22Rv1 (cell line): Measurements from ENCODE around the gene EDC4.

ENCODE experiments used
- H3K27ac ChIP-seq: fragments of 450-650 bp; 2 replicates; pipeline ENCODE4 v1.5.1; 2017
- ZFX ChIP-seq: fragments of 450-650 bp; IDR thresholded peaks from 2 replicates; pipeline ENCODE4 v1.6.1; 2017; ENCODE audit warnings: antibody characterized with exemption, borderline replicate concordance
- TF ChIP-seq, protein P1 (sequence below): fragments of 450-650 bp; IDR thresholded peaks from 2 replicates; pipeline ENCODE4 v1.5.1; 2017; ENCODE audit warnings: mild to moderate bottlenecking

Gene EDC4

DNA sequence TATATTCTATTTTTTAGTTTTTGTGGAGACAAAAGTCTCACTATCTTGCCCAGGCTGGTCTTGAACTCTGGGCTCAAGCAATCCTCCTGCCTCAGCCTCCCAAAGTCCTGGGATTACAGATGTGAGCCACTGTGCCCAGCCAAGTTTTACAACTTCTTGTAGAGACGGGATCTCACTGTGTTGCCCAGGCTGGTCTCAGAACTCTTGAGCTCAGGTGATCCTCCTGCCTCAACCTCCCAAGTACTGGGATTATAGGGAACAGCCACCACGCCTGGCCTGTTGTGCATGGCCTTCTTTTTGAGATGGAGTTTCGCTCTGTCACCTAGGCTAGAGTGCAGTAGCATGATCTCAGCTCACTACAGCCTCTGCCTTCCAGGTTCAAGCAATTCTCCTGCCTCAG lies 19.2 kb upstream of the EDC4 start:
- TF ChIP-seq, protein P1, sequence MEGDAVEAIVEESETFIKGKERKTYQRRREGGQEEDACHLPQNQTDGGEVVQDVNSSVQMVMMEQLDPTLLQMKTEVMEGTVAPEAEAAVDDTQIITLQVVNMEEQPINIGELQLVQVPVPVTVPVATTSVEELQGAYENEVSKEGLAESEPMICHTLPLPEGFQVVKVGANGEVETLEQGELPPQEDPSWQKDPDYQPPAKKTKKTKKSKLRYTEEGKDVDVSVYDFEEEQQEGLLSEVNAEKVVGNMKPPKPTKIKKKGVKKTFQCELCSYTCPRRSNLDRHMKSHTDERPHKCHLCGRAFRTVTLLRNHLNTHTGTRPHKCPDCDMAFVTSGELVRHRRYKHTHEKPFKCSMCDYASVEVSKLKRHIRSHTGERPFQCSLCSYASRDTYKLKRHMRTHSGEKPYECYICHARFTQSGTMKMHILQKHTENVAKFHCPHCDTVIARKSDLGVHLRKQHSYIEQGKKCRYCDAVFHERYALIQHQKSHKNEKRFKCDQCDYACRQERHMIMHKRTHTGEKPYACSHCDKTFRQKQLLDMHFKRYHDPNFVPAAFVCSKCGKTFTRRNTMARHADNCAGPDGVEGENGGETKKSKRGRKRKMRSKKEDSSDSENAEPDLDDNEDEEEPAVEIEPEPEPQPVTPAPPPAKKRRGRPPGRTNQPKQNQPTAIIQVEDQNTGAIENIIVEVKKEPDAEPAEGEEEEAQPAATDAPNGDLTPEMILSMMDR: no peak
- no peak for TF ChIP-seq ZFX
- H3K27ac ChIP-seq: no peak overlapping the region

DNA sequence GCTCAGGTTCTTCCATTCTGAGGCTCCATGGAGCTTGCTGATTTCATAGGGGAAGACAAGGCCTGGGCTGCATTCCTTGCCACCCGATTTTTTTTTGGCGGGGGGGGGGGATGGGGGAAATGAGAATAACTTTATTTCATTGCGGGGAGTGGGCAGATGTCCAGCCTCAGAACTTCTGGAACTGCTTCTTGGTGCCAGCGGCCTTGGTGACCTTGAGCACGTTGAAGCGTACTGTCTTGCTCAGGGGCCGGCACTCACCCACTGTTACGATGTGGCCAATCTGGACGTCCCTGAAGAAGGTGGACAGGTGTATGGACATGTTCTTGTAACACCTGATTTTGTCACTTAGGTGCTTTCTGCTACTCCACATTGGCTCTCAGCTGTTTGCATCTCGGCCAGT lies 17.1 kb upstream of the EDC4 start:
- TF ChIP-seq ZFX: no peak
- TF ChIP-seq, protein P1: no peak
- no peak overlapping the region for H3K27ac ChIP-seq

DNA sequence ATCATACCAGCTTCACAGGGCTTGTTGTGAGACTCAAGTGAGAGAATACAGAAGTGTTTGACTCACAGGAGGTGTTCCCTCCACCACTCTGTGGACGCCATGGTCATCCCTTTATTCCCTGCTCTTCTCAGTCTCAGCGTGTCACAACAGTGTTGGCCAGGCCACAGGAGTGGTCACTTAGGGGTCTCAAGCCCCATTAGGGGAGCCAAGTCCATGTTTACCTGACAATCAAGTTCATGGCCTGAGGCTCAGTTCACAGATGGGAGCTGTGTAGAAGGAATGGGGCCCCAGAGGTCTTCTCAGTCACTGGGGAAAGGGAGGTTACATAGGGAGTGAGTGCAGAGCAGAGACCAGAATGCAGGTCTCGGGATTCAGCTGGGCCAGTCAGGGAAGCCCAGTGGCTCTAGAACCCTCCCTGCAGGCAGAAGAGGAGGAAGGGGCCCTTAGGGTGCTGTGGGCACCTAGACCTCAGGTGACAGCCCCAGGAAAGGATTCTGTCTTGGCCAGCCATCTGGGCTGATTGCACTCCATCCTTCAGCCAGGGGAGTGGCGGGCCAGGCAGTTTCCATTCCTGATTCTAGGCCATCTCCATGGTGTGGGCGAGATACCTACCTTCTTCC lies 15.8 kb upstream of the EDC4 start:
- TF ChIP-seq, protein P1: no peak
- TF ChIP-seq ZFX: no peak
- peak overlapping the region; percentile 40 for H3K27ac ChIP-seq

DNA sequence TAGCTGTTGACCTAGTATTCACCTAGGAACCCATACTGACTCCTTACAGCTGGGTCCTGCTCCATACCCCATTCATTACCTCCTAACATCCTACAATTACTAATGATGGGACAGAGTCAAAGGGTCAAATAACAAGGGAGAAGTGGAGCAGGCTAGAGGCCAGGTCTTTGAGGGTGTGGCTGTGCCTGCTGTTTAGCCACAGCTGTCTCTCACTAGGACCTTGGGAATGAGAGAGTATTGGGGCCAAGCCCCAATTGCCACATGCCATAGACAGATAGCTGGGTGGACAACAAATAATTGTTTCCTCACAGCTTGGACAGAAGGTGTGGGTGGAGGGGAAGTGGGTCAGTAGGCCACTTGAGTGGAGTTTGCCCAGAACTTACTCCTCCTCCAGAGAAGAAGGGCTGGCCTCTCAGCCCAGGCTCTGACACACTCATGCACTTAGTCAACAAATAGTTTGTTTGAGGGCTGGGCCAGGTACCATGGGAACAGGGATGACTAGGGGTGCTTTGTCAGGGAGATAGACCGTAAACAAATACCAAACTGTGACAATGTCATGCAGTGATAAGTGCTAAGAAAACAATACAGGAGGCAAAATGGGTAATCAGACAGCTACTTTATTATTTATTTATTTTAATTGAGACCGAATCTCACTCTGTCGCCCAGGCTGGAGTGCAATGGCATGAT lies 15.2 kb upstream of the EDC4 start:
- peak overlapping the region; percentile 40 for H3K27ac ChIP-seq
- no peak for TF ChIP-seq ZFX
- TF ChIP-seq, protein P1: no peak

DNA sequence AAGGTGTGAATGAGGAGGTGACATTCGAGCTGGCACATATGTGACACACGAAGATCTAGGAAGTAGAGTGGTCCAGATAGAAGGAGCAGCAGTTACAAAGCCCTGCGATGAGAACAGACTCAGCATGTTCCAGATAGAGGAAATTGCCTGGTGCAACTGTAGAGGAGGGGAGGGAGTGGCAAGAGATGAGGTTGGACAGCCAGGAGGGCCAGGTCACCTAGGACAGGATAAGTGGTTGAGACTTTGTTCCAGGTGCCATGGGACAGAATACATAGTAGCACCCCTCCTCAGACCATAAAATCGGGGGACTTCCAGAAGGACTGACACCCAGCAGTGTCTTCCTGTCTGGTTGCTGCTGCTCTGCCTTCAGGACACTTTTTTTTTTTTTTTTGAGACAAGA lies 14.4 kb upstream of the EDC4 start:
- H3K27ac ChIP-seq: peak overlapping the region; percentile 40; the same call in 1 of the 2 replicates
- no peak for TF ChIP-seq ZFX
- TF ChIP-seq, protein P1: no peak

DNA sequence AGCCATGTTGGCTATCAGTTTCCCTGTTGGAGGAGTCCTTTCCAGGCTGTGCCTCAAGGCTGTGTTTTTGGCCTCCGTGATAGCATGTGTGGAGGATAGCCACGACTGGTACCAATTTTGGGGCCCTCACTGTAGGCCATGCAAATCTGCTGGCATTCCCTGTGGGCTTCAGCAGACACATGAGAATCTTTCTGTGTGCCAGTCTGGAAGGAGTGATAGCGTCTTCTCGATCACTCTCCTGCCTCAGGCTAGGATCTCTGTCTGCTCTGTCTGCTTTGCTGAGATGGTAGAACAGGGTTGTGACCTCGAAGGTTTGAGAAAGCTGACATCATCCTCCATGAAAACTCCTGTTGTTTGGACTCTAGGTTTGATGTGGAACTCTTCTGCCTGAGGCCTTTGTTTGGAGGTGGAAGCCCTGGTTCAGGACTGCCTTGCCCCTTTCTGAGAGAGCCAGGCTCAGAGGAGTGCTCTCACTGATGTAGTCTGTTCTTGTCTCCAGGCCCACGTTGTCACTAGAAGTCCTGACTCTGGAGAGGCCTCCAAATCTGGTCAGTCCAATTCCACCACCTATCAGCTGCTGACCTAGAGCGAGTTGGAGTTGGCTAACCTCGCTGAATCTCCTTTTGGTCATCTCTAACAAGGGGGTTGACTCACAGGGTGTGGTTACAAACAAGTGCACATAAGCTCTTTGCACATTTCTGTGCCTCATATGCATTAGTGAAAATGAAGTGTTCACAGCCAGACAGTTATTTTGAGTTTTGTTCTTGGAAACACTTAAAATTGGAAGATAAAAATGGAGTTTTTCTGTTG lies 12.1 kb upstream of the EDC4 start:
- no peak for TF ChIP-seq ZFX
- TF ChIP-seq, protein P1: no peak
- peak overlapping the region; percentile 15; the same call in 1 of the 2 replicates for H3K27ac ChIP-seq

DNA sequence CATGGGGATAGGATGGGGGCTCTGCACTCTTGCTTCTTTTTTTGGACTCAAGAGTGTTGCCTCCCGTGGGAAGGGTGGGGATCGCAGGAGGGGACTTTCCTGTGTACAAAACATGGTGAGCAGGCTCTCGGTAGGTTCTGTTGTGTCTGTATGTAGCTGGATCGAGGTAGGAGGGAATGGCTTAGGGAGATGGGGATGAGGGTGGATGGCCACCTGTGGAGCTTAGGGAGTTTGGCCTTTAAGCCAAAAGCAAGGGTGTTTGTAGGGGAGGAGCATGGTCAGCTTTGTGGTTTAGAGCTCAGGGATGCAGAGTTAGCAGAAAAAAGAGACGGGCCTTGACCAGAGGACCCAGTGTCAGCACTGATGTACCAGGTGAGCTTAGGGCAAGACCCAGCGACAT lies 11.0 kb upstream of the EDC4 start:
- peak overlapping the region; percentile 17; the same call in 1 of the 2 replicates for H3K27ac ChIP-seq
- TF ChIP-seq, protein P1: no peak
- TF ChIP-seq ZFX: no peak
